Erythroblast (primary cell): ENCODE measurements around the gene MRPL49.

Experiments used
- DNase-seq, 2 experiments: peaks; one replicate each; lab custom pipeline; 2025; lab: John Stamatoyannopoulos, UW
- GATA1 ChIP-seq: IDR thresholded peaks from 2 replicates; pipeline ENCODE4 v1.6.1; 2011; ENCODE audit warnings: low read depth, mild to moderate bottlenecking, control low read depth, low read length, moderate library complexity
- POLR2A ChIP-seq: IDR thresholded peaks from 2 replicates; pipeline ENCODE4 v1.6.1; 2011; ENCODE audit warnings: mild to moderate bottlenecking, low read length

MRPL49 gene

GRCh38 chr11:65121865-65122696, at the start of gene MRPL49, which contains the start of gene FAU:
MRPL49 (plus strand) TSS chr11:65122321; CDS start chr11:65122347, 26 bp downstream.
FAU (minus strand) TSS chr11:65122134; CDS start chr11:65121813, 321 bp downstream.
- TF ChIP-seq POLR2A (peak; percentile 99), GATA1 (no peak)
- DNase-seq, result peak; percentile 99

GRCh38 chr11:65072631-65072966, 49.5 kb upstream of the MRPL49 start:
- TF ChIP-seq GATA1, result no peak
- no peak for TF ChIP-seq POLR2A

DNA sequence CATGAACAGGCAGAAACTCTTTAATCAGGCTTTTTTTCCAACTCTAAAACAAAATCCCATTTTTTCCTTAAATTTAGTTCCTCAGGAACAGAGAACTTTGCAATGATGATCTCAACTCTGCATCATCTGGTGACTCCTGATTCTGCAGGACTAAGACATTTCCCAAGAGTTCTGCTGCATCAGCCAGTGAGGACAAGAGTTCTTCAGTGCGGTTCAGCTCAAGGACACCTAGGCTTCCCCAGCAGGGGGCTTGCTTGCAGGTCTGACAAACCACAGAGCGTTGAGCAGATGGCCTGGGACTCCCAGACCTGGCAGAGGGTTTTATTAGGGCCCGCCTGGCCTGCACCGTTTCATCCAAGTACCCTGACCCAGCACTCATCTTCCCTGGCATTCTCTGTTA, 44.7 kb upstream of the MRPL49 start:
- no peak for DNase-seq
- TF ChIP-seq GATA1, result no peak
- TF ChIP-seq POLR2A, result no peak

More at GRCh38 chr11:65072631-65072966, 49.5 kb upstream of the MRPL49 start:
- DNase-seq, result no peak

- peak; percentile 60 to 66 for DNase-seq
- TF ChIP-seq GATA1 (no peak), POLR2A (no peak)
Observed at GRCh38 chr11:65078151-65078550, 44.0 kb upstream of the MRPL49 start.

GRCh38 chr11:65078786-65079342, 43.3 kb upstream of the MRPL49 start:
- DNase-seq, result no peak
- TF ChIP-seq POLR2A, result no peak
- TF ChIP-seq GATA1, result no peak

GRCh38 chr11:65083134-65083833, 38.8 kb upstream of the MRPL49 start:
- TF ChIP-seq GATA1 (no peak), POLR2A (no peak)
- peak; percentile 43 to 62 for DNase-seq

- peak; percentile 98 to 99 for DNase-seq
- TF ChIP-seq POLR2A (peak; percentile 93), GATA1 (no peak)
Observed at GRCh38 chr11:65083834-65084597, 38.1 kb upstream of the MRPL49 start, which contains the start of the genes CDCA5 and ZFPL1. CDCA5 (minus strand) TSS chr11:65084040; CDS start chr11:65083978, 62 bp downstream. ZFPL1 (plus strand) TSS chr11:65084222; CDS start chr11:65084699, 477 bp downstream.

- TF ChIP-seq GATA1, result no peak
- TF ChIP-seq POLR2A, result no peak
- no peak for DNase-seq
Observed at GRCh38 chr11:65084598-65085375, 37.3 kb upstream of the MRPL49 start.

- TF ChIP-seq GATA1 (no peak), POLR2A (no peak)
- no peak for DNase-seq
Observed at GRCh38 chr11:65085446-65085845, 36.7 kb upstream of the MRPL49 start.

GRCh38 chr11:65086809-65087208, 35.3 kb upstream of the MRPL49 start:
- no peak for TF ChIP-seq POLR2A
- TF ChIP-seq GATA1, result no peak
- DNase-seq, result no peak

DNA sequence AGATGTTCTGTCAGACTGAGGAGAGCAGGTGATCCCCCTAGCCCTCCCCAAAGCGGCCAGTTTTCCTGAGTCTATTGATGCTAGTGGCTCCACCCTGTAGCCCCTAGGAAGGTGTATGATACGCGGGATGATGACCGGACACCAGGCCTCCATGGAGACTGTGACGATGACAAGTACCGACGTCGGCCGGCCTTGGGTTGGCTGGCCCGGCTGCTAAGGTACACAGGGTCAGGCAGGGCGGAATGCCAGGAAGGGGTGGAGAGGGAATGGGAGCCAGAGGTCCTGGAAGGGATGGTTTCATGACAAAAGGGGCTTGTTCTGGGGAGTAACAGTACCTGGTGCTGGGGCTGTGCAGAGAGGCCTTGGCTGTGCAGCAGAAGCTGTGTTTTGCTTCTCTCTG, 34.9 kb upstream of the MRPL49 start:
- TF ChIP-seq POLR2A, result no peak
- TF ChIP-seq GATA1, result no peak
- no peak for DNase-seq

DNA sequence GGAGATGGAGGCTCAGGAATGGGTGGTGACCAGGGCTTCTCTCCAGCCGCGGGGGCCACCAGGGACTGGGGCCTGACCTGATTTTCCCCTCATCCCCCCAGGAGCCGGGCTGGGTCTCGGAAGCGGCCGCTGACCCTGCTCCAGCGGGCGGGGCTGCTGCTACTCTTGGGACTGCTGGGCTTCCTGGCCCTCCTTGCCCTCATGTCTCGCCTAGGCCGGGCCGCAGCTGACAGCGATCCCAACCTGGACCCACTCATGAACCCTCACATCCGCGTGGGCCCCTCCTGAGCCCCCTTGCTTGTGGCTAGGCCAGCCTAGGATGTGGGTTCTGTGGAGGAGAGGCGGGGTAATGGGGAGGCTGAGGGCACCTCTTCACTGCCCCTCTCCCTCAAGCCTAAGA, 34.3 kb upstream of the MRPL49 start:
- TF ChIP-seq POLR2A (no peak), GATA1 (no peak)
- DNase-seq, result no peak

GRCh38 chr11:65089621-65090020, 32.5 kb upstream of the MRPL49 start:
- TF ChIP-seq POLR2A (no peak), GATA1 (no peak)
- no peak for DNase-seq
